Neutrophil (primary cell): Measurements from ENCODE around the gene NKAIN1.

Source experiments
- H3K27ac ChIP-seq: fragments of 200-600 bp; sonication (generic); 2 replicates; pipeline ENCODE4 v1.5.1; 2016; ENCODE audit warnings: mild to moderate bottlenecking, moderate library complexity
- H3K27me3 ChIP-seq: fragments of 200-600 bp; sonication (generic); 2 replicates; pipeline ENCODE4 v1.6.0; 2016; ENCODE audit warnings: mild to moderate bottlenecking
- H3K36me3 ChIP-seq: fragments of 200-600 bp; sonication (generic); 2 replicates; pipeline ENCODE4 v1.5.1; 2017
- H3K4me1 ChIP-seq, 2 experiments: fragments of 200-600 bp in 1 of 2; sonication (generic) in 1 of 2; 1 replicate in 1 of 2; 2 replicates in 1 of 2; pipeline versions ENCODE4 v1.5.1 to v1.6.1; 2013 to 2016; ENCODE audit warnings: low read depth in 1 of 2, low read length in 1 of 2, mild to moderate bottlenecking in 1 of 2, moderate library complexity in 1 of 2; ENCODE audit not compliant: control insufficient read depth in 1 of 2, insufficient read depth in 1 of 2
- H3K4me3 ChIP-seq, 2 experiments: fragments of 200-600 bp in 1 of 2; sonication (generic) in 1 of 2; 1 replicate in 1 of 2; 2 replicates in 1 of 2; pipeline ENCODE4 v1.5.1; 2013 to 2016; ENCODE audit warnings: low read depth in 1 of 2, low read length in 1 of 2, mild to moderate bottlenecking in 1 of 2, moderate library complexity in 1 of 2
- H3K9me3 ChIP-seq: fragments of 200-600 bp; sonication (generic); 2 replicates; pipeline ENCODE4 v1.5.1; 2016
- CTCF ChIP-seq: fragments of 200-600 bp; sonication (generic); IDR thresholded peaks from 2 replicates; pipeline ENCODE4 v1.5.1; 2016; ENCODE audit warnings: antibody characterized with exemption

NKAIN1 gene

GRCh38 chr1:31166462-31166861, 73.2 kb downstream of the NKAIN1 start:
- Histone ChIP-seq H3K4me1 (no peaks in the 10 kb centered on the region), H3K27ac (no peak overlapping the region), H3K9me3 (no peaks in the 10 kb centered on the region), H3K4me3 (no peak overlapping the region), H3K27me3 (no peaks in the 10 kb centered on the region), H3K36me3 (no peaks in the 10 kb centered on the region)
- TF ChIP-seq CTCF = no peak

GRCh38 chr1:31164291-31164690, 75.4 kb downstream of the NKAIN1 start:
- H3K4me3 ChIP-seq = no peak overlapping the region

GRCh38 chr1:31163866-31164265, 75.8 kb downstream of the NKAIN1 start:
- no peaks in the 10 kb centered on the region for H3K27me3 ChIP-seq
- no peak for TF ChIP-seq CTCF
- H3K36me3 ChIP-seq = no peaks in the 10 kb centered on the region
- no peaks in the 10 kb centered on the region for H3K9me3 ChIP-seq
- H3K27ac ChIP-seq = no peak overlapping the region
- H3K4me1 ChIP-seq = no peaks in the 10 kb centered on the region
- no peak overlapping the region for H3K4me3 ChIP-seq

More at GRCh38 chr1:31164291-31164690, 75.4 kb downstream of the NKAIN1 start:
- no peak for TF ChIP-seq CTCF
- H3K4me1 ChIP-seq = no peaks in the 10 kb centered on the region
- H3K27me3 ChIP-seq = no peaks in the 10 kb centered on the region
- H3K36me3 ChIP-seq = no peaks in the 10 kb centered on the region
- no peaks in the 10 kb centered on the region for H3K9me3 ChIP-seq
- no peak overlapping the region for H3K27ac ChIP-seq

GRCh38 chr1:31161571-31161970, 78.1 kb downstream of the NKAIN1 start:
- no peaks in the 10 kb centered on the region for H3K4me1 ChIP-seq
- no peak overlapping the region for H3K4me3 ChIP-seq
- H3K27ac ChIP-seq = no peak overlapping the region
- no peaks in the 10 kb centered on the region for H3K9me3 ChIP-seq
- H3K27me3 ChIP-seq = no peaks in the 10 kb centered on the region
- no peaks in the 10 kb centered on the region for H3K36me3 ChIP-seq
- no peak for TF ChIP-seq CTCF

DNA sequence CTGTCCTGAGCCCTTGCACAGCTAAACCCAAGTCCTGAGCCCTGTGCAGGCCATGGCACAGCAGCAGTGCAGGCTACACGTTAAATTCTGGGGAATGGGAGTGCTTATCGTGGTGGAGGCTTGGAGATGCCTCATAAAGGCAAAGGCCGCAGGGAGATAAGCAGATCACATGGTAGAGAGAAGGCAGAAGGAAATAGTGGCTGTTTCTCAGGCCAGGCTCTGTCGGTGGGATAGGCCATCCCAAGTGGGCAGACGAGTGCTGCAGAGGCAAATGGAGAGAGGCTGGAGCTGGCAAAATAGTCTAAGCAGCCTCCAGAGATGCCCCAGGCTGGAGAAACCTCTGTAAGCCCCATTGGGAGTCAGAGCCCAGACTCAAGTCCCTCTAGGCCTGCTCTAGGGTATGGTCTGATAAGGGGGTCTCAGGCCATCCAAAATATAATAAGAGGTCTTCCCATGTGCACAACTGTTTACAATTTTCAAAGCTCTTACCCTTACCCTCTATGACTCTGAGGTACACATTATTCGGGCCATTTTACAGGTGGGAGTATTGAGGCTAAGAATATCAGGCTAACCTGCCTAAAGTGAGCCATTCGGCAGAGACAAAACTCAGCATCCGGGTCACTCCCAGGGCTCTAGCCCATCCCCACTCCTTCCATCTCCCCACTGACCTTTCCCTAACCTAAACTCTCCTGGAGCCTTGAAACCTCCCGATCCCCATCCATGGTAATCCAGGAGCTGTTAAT, 79.6 kb downstream of the NKAIN1 start:
- Histone ChIP-seq H3K9me3 (no peaks in the 10 kb centered on the region), H3K4me3 (no peak overlapping the region), H3K27me3 (peaks cover 15% of the 10 kb centered on the region), H3K4me1 (peaks cover 0 to 5% of the 10 kb centered on the region in 2 experiments), H3K27ac (no peak overlapping the region), H3K36me3 (no peaks in the 10 kb centered on the region)
- TF ChIP-seq CTCF = no peak
